ENCODE results near the gene SBF1. TPM values are rescaled to one million over a fixed set of nuclear protein-coding genes. Genes with fewer than 3 reads are reported as not detected.

Gene SBF1
- total RNA-seq, 1 donor from 2014 or later: 121 TPM

DNA sequence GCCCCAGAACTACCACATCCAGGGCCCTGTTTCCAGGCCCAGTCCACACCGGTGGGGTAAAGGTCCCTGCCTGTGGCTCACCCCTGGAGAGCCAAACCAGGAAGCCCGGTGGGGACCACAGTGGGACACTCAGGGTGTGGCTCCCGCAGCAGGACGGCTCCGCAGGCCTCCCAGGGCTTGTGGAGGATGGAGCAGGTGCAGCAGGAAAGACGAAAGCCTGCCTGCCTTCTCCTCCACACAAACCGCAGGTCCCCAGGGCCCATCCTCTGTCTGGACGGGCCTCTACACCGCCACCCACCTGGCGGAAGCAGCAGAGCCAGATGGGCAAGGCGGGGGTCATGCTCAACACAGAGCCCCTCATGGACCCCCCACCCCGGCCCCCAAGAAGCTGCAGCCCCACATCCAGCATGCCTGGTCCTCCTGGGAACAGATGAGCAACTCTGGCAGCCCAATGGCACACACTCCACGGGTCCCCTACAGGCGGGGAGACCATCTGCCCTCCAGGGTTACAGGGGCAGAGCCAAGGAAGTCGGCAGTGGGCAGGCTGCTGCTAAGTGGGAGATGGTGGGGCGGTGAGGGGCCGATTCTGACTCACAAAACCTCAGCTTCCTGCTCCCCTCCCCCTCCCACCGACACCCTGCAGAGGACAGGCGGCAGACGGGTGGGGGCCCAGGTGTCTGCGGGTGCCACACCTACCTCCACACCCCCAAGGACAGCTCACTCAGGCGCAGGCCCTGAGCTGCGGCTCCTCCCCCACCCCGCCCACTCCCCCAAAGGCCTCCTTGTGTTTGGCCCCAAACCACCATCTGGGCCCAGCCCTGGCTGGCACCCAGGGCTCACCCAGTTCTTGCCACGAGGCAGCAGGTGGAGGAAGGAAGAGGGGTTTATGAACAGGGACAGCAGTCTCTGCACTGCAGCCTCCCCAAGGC is 5.2 kb downstream of the SBF1 start:
- peak; percentile 87 for DNase-seq (ENCODE audit: low read depth)

DNA sequence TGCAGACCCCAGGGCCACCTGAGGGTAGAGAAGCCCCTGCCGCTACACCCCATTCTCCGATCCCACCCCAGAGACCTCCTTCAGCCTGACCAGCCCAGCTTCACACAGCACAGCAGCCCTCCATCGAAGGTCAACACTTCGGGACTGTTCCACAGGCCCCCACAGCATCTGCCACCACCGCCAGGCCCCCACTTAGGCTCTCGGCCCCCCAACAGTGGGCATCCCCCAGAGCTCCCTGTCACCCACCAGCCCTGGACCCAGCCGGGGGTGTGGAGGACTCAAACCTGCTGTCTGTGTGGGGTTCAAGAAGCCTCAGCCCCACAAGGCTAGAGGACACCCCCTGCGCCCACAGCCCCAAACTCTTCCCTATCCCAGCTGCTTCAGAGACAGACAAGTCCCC is 6.2 kb downstream of the SBF1 start:
- no peak for DNase-seq (ENCODE audit: low read depth)

DNA sequence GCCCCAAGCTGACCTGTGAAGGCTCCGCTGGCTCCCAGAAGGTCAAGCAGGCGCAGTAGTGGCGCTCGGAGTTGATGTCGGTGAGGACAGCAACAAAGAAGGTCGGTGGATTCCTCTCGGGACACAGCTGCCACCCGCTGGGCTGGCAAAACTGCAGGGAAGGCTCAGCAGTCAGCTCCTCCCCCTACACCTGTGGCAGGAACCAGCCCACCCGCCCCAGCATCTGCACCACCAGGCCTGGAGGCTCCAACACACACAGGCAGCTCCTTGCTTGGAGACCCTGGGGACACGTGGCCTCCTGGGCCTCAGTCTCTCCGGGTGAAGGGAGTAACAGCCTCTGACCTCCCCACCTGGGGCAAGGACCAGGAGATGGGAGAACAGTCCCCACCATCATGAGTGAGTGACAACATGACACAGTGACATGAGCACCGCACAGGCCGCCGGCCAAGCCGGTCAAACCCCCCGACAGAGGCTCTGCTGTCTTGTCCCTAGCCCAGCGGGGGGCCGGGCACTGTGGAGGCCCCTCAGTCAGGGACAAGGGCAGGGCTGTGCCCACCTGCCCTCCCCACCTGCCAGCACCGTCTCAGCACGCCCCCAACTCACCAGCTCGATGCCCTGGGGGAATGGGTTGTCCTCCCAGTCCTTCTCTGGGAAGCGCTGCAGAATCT is 6.9 kb downstream of the SBF1 start:
- no peak for DNase-seq (ENCODE audit: low read depth)

DNA sequence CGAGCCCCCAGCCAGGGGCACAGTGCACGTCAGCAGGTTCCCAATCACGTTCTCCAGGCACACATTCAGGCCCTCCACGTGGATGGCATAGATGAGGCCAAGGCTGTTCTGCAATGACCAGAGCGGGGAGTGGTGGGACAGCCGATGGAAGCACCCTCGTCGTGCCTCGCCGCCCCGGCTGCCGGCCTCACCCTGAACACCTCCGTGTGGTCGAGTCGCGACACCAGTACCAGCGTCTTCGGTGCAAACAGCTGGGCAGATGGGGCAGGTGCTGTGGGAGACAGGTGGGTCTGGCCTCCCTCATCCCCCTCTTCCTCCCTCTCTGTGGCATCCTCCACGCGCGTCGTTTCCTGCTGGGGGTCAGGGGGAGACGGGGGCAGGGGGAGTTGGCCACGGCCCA is 7.5 kb downstream of the SBF1 start:
- no peak for DNase-seq (ENCODE audit: low read depth)

DNA sequence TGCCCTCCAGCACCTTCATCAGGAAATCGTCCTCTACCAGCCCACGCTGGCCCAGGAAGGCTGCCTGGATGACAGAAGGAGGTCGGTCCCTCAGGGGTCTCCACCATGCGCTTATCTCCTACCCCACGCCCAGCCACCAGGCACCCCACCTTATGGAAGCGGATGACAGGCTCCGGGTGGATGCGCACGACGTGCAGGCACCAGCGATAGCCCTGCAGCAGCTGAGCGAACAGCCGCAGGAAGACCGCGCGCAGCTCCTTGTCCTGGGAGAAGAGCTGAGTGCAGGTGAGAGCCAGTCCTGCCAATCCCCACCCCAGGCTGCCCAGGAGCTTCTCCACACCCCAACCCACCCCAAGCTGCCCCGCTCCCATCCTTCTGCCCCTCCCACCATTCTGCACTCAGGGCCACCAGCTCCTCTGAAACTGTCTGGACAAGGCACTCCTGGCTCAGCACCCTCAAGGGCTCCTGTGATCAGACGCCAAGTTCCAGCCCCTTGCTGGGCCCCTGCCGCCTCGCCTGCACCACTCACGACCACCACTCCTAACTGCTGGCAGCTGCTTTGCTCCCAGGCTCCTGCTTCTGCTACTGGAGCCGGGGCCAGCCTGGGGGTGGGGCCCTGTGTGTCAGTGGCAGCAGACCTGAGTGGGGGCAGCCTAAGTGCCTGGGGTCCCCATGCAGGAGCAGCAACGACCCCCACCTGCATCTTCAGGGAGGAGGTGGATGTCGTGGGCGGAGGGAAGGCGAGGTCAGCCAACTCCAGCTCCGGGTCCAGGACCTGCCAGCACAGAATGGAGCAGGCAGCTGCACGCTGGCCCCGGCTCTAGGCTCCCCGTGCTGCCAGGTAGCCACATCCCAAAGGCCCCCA is 9.5 kb downstream of the SBF1 start:
- no peak for DNase-seq (ENCODE audit: low read depth)

DNA sequence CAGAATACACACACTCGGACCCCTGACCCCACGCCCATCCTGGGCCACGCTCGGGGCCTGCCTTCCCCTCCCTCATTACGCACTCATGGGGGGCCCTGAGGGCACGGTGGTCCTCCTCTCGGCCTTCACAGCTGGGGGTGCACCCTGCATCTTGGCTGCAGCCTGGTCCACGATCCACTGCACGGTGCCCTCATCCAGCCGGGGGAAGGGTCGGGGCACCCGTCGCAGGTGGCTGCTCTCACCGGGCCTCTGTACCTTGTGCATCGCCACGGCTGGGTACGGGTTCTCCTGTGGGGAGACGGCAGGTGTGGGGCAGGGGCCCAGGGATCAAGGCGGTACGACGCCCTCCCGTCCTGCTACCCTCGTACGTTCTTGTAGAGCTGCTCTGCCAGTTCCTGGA is 10.4 kb downstream of the SBF1 start:
- no peak for DNase-seq (ENCODE audit: low read depth)

DNA sequence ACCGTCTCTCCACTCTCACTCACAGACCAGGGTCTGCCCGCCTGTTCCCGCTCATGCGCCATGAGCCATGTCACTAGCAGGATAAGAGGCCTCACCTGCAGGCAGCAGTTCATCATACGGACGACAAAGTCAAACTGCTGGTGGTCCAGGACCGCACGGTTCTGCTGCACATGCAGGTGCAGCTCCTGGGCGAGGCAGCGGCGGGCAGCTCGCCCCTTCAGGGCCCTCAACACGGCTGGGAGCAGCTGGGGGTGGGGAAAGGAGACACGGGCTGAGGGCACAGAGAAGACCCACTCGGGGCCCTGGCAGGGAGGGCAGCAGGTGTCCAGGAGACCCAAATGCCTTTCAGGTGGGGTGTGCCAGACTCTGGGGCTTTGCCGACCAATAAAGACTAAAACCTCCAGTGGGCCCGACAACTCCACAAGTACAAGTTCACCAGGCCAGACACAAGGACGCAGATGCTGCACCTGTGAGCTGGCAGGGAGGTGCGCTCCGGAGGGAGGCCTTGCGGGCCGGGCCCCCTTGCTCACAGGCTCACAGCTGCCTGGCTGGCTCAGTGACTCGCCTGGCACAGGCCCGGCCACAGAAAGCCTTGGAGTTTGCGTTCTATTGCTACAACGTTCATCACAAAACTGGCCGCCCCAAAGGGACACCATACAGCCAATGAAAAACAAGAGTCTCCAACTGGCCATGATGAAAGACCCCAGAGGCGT is 11.5 kb downstream of the SBF1 start:
- no peak for DNase-seq (ENCODE audit: low read depth)

DNA sequence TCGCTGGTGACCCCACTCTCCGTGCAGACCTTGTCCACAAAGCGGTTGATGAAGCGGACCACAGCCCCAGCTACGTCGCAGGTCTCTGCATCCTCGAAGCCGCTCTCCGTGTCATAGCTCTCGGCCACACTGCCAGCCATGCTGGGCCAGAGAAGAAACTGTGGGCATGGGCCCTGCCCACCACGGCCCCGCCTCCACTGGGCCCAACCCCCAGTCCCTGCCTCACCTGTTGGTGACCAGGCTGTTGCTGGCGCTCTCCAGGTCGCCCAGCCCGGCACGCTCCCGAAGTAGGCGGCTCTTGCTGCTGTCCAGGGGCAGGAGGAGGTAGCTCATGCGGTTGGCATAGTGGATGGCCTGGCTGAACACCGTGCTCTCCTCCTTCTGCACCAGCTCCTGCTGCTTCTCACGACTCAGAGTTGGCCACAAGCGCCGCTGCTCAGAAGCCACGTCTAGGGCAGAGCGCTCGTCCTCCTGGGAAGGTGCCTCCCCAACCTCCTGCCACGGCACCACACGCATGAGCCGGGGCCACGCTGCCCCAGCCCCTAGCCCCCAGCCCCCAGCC is 12.8 kb downstream of the SBF1 start:
- no peak for DNase-seq (ENCODE audit: low read depth)

DNA sequence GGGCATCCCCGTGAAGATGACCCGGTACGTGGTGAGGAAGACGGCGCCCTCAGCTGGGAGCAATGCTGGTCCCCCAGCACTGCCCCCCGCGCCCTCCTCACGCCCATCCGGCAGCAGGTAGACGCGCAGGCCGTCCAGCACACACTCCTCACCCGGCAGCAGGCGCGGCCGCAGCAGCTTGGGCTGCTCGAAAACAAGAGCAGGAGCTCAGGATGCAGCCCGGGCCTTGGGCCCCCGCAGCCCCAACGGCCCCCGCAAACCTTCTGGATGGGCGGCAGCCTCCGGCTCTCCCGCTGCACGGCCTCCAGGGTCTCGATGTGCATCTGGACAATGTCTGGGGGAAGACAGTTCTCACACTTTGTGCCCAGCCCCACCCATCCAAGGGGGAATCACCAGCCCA is 13.3 kb downstream of the SBF1 start:
- DNase-seq (ENCODE audit: low read depth): no peak

DNA sequence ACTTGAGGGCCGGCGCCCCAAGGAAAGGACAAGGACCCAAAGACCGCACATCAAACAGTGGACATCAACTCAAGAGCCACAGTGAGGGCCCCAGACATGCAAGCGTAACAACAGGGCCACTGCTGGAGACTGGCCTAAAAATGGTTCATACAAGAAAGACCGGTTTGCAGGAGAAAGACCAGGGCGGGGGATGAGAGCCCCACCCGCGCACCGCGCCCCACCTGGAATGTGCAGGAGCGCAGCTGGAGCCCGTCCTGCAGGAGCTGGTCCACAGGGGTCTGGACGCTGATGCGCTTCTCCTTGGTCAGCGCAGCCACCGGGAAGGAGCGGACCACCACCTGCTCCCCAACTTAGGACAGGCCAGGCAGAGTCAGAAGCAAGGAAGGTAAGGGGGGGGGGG is 13.9 kb downstream of the SBF1 start:
- no peak for DNase-seq (ENCODE audit: low read depth)

DNA sequence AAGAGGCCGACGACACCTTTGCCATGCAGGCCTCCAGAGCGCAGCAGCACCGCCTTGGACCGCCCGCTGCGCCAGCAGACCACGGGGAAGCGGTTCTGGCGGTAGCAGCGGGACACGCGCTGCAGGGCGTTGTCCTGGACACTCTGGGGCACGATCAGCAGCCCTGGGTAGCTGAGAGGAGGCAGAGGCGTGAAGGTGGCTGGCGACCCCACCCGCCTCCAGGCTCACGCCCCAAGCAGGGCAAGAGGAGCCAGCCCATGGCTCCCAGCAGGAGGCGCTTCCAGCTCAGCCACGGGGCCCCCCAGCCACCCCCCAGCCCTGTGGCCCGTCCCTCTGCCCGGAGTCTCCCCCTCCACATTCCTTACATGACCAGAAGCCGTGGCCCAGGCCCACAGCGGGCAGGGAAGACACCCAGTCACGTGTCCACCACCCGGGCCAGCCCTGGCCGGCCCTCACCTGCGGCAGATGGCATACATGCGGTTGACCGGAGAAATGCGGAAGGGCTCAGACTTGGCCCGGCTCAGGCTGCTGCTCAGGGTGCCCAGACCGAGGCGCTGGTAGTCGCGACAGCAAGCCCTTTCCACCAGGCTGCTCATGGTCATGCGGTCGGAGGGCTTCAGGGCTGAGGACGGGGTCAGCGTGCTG is 15.2 kb downstream of the SBF1 start:
- DNase-seq (ENCODE audit: low read depth): no peak

DNA sequence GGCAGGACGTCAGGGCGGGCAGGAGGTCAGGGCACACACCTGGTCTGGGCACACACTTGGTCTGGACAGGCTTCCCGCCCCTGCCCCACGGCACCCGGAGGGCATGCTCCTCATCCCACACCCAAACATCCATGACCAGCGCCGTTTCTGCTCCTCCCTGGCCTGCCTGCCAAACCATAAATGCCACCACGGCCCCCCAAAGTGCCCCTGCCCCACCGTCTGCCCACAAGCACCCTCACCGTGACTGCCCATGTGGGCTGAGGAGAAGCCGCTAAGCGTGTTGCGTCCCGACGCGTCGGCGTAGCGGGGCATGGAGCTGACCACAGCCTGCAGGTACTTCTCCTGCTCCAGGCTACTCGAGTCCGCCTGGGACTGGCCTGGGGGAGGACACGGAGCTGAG is 15.8 kb downstream of the SBF1 start:
- no peak for DNase-seq (ENCODE audit: low read depth)

DNA sequence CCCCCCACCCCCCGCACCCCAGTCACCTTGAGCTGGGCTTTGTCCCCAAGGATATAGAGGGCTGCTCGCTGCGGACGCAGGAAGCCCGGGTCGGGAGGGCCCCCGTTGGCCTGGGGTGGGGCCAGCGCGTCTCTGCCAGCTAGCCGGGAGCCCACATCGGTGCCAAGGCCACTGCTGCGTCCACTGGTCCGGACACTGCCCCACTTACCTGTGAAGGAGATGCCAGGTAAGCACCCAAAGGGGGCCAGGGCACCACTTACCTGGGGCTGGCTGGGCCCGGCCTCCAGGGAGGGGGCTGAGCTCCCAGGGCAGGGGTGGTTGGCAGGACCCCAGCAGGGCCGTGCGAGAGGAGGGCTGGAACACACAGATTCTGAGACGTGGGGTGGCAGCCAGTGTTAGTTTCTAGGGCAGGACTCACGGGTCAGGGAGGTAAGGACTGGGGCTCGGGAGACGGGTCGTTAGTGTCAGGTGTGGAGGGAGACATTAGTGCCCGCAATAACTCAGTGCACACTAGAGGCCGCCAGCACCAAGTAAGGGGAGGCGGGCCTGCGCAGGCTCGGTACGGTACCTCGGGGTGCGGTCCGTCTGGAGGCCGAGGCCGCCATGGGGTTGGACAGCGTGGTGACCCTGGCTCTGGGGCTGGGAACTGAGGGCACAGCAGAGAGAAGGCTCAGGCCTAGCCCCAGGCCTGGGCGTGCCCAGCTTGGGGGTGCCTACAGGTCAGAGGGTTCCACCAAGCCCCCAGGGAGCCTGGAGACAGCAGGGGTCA is 18.2 kb downstream of the SBF1 start:
- no peak for DNase-seq (ENCODE audit: low read depth)

DNA sequence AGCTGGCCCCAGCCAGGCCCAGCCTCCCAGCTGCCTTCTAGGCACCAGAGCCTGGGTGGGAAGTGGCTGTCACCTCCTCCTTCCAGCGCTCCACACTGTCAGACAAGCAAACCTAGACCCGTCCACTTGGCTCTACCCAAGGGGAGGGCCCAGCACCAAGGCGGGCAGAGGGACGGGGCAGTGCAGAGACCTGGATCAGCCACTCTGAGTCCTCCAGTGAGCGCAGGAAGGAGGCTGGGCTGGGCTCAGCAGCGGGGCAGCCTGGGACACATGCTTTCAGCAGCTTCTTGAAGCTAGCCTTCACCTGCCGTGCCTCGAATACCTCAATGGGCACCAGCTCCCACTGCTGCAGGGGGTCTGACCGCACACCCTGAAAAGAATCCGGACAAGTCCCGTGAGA is 18.8 kb downstream of the SBF1 start:
- no peak for DNase-seq (ENCODE audit: low read depth)

DNA sequence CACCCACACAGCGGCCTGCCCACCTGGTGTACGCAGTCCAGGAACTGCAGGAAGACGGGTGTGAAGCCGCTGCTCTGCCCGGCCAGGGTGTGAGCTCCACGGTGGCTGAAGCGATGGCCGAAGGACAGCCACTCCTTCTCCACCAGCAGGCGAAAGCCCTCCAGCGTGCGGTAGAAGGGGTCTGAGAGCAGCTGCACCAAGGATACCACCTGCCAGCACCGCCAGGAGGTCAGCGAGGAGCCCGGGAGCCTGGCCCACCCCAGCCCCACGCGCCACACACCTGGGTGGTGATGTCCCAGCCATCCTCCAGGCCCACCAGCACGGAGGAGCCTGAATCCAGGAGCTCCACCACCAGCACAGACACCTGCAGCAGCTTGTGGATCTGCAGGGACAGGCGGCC is 19.6 kb downstream of the SBF1 start:
- no peak for DNase-seq (ENCODE audit: low read depth)

DNA sequence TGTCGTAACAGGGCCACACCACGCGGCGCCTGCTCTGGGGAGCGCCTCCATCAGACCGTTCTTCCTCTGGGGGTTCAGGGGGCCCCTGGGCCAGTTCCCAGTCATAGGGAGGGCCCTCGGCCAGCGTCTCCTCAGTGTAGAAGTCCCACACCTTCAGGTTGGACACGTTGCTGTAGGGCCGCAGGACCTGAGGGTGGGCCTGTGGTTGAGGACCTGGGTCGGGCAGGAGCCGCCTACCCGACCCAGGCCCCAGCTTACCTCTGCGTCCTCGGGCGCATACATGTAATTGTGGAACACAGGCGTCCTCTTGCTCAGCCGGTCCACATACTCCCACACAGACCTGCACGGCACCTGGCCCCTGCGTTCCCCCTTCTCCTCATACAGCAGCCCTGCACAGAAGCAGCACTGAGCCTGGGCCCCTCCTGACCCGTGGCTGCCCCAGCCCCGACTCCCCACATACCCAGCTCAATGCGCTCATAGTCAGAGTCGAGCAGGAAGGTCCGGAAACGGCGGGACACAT is 20.2 kb downstream of the SBF1 start:
- DNase-seq (ENCODE audit: low read depth): no peak

DNA sequence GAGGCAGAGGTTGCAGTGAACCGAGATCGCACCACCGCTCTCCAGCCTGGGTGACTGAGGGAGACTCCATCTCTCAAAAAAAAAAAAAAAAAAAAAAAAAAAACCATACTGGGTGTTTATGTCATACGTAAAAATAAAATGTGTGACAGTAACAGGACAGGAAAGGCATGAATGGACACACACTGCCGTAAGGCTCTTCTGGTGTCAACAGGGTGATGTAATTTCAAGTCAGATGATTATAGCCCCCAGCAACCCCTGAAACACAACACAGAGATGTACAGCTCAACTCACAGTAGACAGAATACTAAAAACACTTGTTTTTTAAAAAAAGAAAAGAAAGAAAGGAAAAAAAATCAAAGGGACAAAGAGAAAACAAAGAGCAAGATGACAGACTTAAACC is 22.2 kb downstream of the SBF1 start:
- no peak for DNase-seq (ENCODE audit: low read depth)

DNA sequence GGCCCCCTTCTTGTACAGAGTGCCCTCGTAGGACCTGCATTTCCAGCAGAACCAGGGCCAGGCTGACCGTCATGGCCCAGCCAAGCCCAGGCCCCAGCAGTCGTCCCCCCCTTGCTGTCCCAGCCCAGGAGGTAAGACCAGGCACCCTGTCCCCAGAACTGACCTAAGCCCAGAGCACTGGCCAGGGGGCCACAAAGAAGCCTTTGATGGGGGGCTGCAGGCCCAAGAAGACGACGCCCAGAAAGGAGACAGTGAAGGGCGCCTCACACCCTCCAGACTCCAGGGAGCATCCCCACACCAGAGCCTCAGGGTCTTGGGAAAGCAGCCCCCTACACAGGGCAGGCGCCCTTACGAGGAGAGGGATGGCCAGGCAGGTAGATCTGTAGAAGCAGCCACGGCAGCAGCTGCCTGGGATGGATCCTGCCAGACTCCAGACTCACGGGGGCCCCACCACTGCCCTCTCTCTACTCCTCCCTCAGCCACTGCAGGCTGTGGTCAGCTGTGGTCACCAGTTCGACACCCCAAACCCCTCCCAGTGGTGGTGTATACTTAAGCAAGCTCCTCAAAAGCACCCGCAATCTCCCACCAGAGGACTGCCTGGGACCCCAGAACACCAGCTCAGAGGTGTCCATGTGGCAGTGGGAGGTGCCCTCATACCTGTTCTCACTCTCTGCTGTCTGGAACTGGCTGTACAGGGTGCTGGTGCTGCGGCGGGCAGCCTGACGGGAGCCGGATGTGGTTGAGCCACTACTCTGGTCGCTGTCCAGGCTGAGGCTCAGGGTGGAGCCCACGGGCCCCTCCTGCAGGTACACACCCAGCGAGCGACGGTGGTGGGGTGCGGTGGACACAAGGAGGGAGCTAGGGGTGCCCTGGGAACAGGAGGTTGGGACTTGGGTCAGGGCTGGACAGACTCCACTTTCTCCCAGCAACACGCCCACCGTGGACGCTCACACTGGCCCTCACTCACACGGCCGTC is 27.0 kb downstream of the SBF1 start:
- no peak for DNase-seq (ENCODE audit: low read depth)

All from myocyte (in vitro differentiated cells).